Measurements from ENCODE around the gene SLC38A2.

The SLC38A2 gene

GRCh38 chr12:46354802-46355199 lies 17.8 kb downstream of the SLC38A2 start:
- peaks cover 4% of the 10 kb centered on the region for H3K36me3 ChIP-seq (ENCODE audit: control insufficient read depth, insufficient read depth, low read length)
- H3K27me3 ChIP-seq (replicated peaks; ENCODE audit: control insufficient read depth, insufficient read depth, low read length), result no peaks in the 10 kb centered on the region
- no peak for TF ChIP-seq CTCF (IDR thresholded peaks at IDR 0.05; ENCODE audit: insufficient read depth, low read length, poor library complexity, severe bottlenecking)
- H3K4me3 ChIP-seq (replicated peaks; ENCODE audit: low read depth, low read length), result no peak overlapping the region
- no peak for DNase-seq (ENCODE audit: extremely low read depth, insufficient read length)

GRCh38 chr12:46354111-46354801 lies 18.3 kb downstream of the SLC38A2 start:
- no peak for DNase-seq (ENCODE audit: extremely low read depth, insufficient read length)
- H3K4me3 ChIP-seq (replicated peaks; ENCODE audit: low read depth, low read length), result no peak overlapping the region
- TF ChIP-seq CTCF (IDR thresholded peaks at IDR 0.05; ENCODE audit: insufficient read depth, low read length, poor library complexity, severe bottlenecking), result peak; percentile 18
- H3K27me3 ChIP-seq (replicated peaks; ENCODE audit: control insufficient read depth, insufficient read depth, low read length), result no peaks in the 10 kb centered on the region
- peaks cover 2% of the 10 kb centered on the region for H3K36me3 ChIP-seq (ENCODE audit: control insufficient read depth, insufficient read depth, low read length)

DNA sequence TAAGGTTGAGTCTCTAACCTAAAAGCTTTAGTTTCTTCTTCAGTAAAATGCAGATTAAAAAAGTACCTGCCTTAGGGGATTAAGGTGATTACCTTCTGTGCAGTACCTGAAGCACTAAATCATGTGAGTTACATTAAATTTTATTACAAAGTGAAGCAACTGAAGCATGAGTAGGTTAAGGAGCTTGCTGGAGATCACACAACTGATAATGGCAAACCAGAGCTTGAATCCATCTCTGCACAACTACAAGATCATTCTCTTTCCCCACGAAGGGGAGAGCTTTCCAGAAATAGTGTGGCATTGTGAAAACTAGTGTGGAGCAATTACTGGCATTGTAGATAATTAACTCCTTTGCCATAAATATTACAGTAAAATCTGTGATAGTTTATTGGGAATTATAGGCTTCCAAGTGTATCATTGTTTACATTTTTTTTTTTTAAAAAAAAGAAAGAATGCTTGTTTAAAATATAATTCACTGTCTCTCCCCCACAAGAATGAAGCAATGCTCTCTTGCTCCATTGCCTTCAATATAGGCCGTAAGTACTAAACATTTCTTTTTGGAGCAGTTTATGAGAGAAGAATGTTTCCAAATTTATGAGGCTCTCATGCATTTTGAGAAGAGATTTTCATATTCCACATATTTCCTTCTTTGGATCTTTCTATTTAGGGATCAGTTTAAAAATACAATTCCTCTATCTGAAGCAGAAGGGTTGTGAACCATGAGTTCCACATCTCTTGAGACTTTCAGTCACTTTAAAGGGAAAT lies 20.5 kb downstream of the SLC38A2 start:
- DNase-seq (ENCODE audit: extremely low read depth, insufficient read length), result no peak
- Histone ChIP-seq H3K27me3 (replicated peaks; ENCODE audit: control insufficient read depth, insufficient read depth, low read length) (no peaks in the 10 kb centered on the region), H3K36me3 (ENCODE audit: control insufficient read depth, insufficient read depth, low read length) (no peaks in the 10 kb centered on the region), H3K4me3 (replicated peaks; ENCODE audit: low read depth, low read length) (no peak overlapping the region)
- TF ChIP-seq CTCF (IDR thresholded peaks at IDR 0.05; ENCODE audit: insufficient read depth, low read length, poor library complexity, severe bottlenecking), result no peak

DNA sequence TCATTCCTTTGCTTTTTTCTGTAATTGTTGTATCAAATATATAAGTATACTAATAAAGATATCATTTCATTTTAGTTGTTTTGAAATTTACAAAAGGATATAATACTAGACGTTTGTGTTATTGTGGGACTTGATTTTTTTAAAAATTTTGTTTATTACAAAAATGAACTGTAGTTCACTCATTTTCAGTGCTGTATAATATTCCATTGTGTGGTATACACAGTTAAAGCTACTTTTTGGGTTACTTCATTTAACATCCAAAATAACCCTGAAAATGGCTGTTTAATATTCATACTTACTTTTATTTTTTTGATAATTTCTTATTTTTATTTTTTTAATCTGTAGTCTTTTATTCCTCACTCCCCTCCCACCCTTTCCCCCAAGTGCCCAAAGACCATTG lies 21.4 kb downstream of the SLC38A2 start:
- no peaks in the 10 kb centered on the region for H3K27me3 ChIP-seq (replicated peaks; ENCODE audit: control insufficient read depth, insufficient read depth, low read length)
- no peak for TF ChIP-seq CTCF (IDR thresholded peaks at IDR 0.05; ENCODE audit: insufficient read depth, low read length, poor library complexity, severe bottlenecking)
- DNase-seq (ENCODE audit: extremely low read depth, insufficient read length), result no peak
- H3K36me3 ChIP-seq (ENCODE audit: control insufficient read depth, insufficient read depth, low read length), result no peaks in the 10 kb centered on the region
- no peak overlapping the region for H3K4me3 ChIP-seq (replicated peaks; ENCODE audit: low read depth, low read length)

- no peaks in the 10 kb centered on the region for H3K27me3 ChIP-seq (replicated peaks; ENCODE audit: control insufficient read depth, insufficient read depth, low read length)
- H3K4me3 ChIP-seq (replicated peaks; ENCODE audit: low read depth, low read length), result no peak overlapping the region
- no peak for TF ChIP-seq CTCF (IDR thresholded peaks at IDR 0.05; ENCODE audit: insufficient read depth, low read length, poor library complexity, severe bottlenecking)
- no peak for DNase-seq (ENCODE audit: extremely low read depth, insufficient read length)
- H3K36me3 ChIP-seq (ENCODE audit: control insufficient read depth, insufficient read depth, low read length), result no peaks in the 10 kb centered on the region
These were observed 23.3 kb downstream of the SLC38A2 start for GRCh38 chr12:46349253-46349652.
